ENCODE data around the gene RBMS1. TPM values are rescaled to one million over a fixed set of nuclear protein-coding genes. Genes with fewer than 3 reads are reported as not detected.
"Not testable (repeated sequence)": the region's sequence is repeated elsewhere in the genome, so short reads cannot be mapped to it uniquely, and the experiment has no call there.

RBMS1 gene
- total RNA-seq, 4 donors from 2014 or later = 68.1 to 83.4 (median 72.5) TPM

DNA sequence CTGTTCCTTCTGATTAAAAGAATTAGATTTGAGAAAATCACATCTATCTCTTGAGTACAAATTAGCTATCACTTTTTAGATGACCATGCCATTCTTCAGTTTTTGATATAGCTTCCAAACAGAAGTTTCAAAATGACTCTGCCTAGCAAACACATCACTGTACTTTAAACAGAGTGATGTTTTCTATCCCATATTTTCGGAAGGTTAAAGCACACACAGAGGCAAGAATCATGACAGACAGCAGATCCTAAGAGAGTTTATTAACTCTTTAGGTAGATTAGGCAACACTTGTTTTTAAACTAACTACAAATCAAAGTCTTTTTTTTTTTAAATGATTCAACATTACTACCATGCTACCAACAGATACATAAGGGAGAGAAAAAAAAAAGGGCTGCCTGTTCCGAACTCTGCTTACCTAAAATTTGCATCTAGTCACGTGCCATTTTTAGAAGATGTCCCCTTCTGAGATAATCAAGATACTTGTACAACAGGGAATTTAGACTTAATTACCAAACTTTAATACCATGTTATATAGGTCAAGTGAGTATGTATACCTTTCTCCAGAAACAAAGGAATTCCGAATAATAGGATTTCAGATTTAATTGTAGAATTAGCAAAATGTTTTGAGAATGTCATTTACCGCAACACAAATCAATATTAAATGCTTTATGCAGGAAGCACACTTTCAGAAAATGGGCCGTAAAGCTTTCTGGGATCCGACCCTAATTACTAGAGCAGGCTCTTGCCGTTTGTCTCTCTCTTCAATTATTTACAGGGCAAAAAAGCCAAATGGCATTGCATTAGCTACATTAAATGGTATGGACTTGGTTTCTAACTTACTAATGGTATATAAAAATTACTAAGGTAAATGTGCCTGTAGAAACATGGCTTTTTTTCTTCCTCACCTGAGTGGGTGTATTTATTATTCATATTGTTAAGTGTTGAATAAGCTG lies 2.6 kb downstream of the RBMS1 start:
- peaks cover 0 to 54% (median 17%) of the 10 kb centered on the region in 4 donors for H3K4me1 ChIP-seq
- no peaks in the 10 kb centered on the region for H3K9me3 ChIP-seq
- H3K36me3 ChIP-seq = no peaks in the 10 kb centered on the region
- DNase-seq (ENCODE audit: low spot score in 2 of 2) = no peak
- WGBS, 2 donors = 61 to 63% methylated on average over 8 of the region's 8 CpGs
- peak overlapping the region; percentile 2 to 96 (median 87) for H3K4me3 ChIP-seq
- H3K27ac ChIP-seq = peak overlapping the region in 3 of 4 donors; percentile 90 to 98 (median 95)
- TF ChIP-seq, protein P1, sequence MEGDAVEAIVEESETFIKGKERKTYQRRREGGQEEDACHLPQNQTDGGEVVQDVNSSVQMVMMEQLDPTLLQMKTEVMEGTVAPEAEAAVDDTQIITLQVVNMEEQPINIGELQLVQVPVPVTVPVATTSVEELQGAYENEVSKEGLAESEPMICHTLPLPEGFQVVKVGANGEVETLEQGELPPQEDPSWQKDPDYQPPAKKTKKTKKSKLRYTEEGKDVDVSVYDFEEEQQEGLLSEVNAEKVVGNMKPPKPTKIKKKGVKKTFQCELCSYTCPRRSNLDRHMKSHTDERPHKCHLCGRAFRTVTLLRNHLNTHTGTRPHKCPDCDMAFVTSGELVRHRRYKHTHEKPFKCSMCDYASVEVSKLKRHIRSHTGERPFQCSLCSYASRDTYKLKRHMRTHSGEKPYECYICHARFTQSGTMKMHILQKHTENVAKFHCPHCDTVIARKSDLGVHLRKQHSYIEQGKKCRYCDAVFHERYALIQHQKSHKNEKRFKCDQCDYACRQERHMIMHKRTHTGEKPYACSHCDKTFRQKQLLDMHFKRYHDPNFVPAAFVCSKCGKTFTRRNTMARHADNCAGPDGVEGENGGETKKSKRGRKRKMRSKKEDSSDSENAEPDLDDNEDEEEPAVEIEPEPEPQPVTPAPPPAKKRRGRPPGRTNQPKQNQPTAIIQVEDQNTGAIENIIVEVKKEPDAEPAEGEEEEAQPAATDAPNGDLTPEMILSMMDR (IDR thresholded peaks at IDR 0.05) = no peak
- TF ChIP-seq POLR2A (IDR thresholded peaks at IDR 0.05) (no peak), EP300 (IDR thresholded peaks at IDR 0.05) (no peak)
- no peaks in the 10 kb centered on the region for H3K27me3 ChIP-seq

DNA sequence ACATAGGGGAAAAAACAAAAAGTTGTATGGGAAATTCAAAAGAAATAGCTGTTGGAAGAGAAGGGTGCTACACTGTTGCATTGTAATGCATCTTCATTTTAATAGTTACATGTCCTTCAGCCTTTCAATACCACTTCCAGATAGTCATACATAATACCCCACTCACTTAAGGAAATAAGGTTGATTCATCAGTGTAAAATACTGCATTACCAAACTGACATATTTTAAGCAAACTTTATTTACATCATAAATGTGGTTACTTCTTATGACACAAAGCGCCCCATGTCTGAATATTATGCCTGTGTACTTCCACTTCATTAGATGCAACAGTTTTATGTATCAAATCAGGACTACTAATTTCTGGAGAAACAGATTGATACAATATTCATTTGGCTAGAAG lies 4.5 kb downstream of the RBMS1 start:
- TF ChIP-seq, protein P1 (IDR thresholded peaks at IDR 0.05) = no peak
- TF ChIP-seq EP300 (IDR thresholded peaks at IDR 0.05) = no peak
- TF ChIP-seq POLR2A (IDR thresholded peaks at IDR 0.05) = no peak
- H3K4me1 ChIP-seq = peaks cover 0 to 56% (median 17%) of the 10 kb centered on the region in 4 donors
- no peak overlapping the region for H3K27ac ChIP-seq
- H3K4me3 ChIP-seq = no peak overlapping the region
- H3K9me3 ChIP-seq = no peaks in the 10 kb centered on the region
- no peaks in the 10 kb centered on the region for H3K36me3 ChIP-seq
- H3K27me3 ChIP-seq = no peaks in the 10 kb centered on the region
- DNase-seq (ENCODE audit: low spot score in 2 of 2) = no peak
- WGBS, 2 donors = 86 to 98% methylated on average over 1 of the region's 1 CpG

DNA sequence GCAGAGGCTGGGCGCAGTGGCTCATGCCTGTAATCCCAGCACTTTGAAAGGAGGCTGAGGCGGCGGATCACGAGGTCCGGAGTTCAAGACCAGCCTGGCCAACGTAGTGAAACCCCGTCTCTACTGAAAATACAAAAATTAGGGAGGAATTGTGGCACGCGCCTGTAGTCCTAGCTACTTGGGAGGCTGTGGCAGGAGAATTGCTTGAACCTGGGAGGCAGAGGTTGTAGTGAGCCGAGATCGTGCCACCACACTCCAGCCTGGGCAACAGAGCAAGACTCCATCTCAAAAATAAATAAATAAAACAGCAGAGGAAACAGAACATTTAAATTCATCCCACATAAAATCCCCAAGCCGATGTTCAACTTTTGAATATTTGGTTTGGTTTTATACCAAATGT lies 5.3 kb downstream of the RBMS1 start:
- H3K27ac ChIP-seq; DNase-seq (ENCODE audit: low spot score in 2 of 2); H3K9me3 ChIP-seq; H3K4me3 ChIP-seq; H3K27me3 ChIP-seq; H3K36me3 ChIP-seq: not testable (repeated sequence)
- WGBS, 2 donors = 82 to 89% methylated on average over 12 of the region's 12 CpGs
- peaks cover 0 to 54% (median 19%) of the 10 kb centered on the region in 4 donors for H3K4me1 ChIP-seq

DNA sequence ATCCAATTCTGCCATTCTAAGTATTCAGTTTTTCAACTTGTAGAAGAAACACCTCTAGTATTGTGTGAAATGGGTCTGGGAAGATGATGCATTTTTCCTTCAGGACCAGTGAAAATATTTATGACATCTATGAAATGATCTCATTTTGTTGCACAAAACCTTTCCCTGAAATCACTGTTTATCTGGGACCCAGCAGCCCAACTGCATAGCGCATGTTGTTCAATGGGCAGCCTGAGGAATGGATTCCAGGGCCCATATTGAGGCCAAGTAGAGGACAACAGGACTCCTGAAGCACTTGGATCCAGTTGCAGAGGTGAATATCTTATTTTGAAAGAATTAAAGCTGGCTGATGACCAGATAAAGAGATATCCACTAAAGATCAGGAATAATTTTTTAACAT lies 7.3 kb downstream of the RBMS1 start:
- TF ChIP-seq EP300 (IDR thresholded peaks at IDR 0.05) = peak in 1 of 2 donors; percentile 36
- TF ChIP-seq POLR2A (IDR thresholded peaks at IDR 0.05) = no peak
- 84 to 93% methylated on average over 1 of the region's 1 CpG for whole genome bisulfite sequencing, 2 donors
- Histone ChIP-seq H3K9me3 (no peaks in the 10 kb centered on the region), H3K27me3 (no peaks in the 10 kb centered on the region), H3K4me1 (peaks cover 0 to 57% (median 16%) of the 10 kb centered on the region in 4 donors), H3K36me3 (no peaks in the 10 kb centered on the region), H3K4me3 (no peak overlapping the region), H3K27ac (peak overlapping the region in 1 of 4 donors; percentile 30)
- DNase-seq (ENCODE audit: low spot score in 2 of 2) = no peak

DNA sequence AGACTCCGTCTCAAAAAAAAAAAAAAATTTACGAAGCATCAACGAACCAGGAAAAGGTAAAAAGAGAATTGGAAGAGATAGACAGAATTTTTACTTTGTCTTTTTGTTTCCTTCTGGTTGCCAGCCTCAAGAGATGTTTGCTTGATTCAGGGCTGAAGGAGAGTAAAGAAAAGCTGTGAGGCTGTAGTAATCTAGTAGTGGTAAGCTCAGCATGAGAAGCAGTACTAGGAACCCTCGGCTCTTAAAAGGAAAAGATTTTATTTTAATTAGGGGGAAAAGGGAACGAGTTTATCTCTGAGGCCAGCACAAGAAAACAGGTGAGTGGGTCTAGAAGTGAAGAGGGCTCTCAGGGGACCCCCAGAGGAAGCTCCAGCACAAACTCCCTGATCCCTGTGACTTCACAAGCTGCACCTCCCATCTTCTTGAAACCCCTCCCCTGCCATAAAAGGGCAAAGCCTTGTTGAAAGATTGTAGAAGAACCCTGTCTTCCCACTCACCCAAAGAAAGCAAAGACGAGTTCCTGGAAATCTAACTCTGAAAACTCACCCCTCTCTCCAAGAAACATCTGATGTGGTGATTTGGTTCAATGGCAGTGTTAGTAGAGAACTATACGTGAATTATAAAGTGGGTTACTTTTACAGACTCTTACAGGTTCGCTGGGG lies 8.6 kb downstream of the RBMS1 start:
- Histone ChIP-seq H3K27ac (peak overlapping the region in 1 of 4 donors; percentile 7), H3K4me1 (peaks cover 0 to 47% (median 5%) of the 10 kb centered on the region in 4 donors), H3K27me3 (no peaks in the 10 kb centered on the region), H3K4me3 (no peak overlapping the region), H3K9me3 (no peaks in the 10 kb centered on the region), H3K36me3 (no peaks in the 10 kb centered on the region)
- TF ChIP-seq, protein P1 (IDR thresholded peaks at IDR 0.05) = no peak
- TF ChIP-seq POLR2A (IDR thresholded peaks at IDR 0.05) = no peak
- TF ChIP-seq EP300 (IDR thresholded peaks at IDR 0.05) = no peak
- no peak for DNase-seq (ENCODE audit: low spot score in 2 of 2)
- 79 to 83% methylated on average over 8 of the region's 8 CpGs for WGBS, 2 donors

DNA sequence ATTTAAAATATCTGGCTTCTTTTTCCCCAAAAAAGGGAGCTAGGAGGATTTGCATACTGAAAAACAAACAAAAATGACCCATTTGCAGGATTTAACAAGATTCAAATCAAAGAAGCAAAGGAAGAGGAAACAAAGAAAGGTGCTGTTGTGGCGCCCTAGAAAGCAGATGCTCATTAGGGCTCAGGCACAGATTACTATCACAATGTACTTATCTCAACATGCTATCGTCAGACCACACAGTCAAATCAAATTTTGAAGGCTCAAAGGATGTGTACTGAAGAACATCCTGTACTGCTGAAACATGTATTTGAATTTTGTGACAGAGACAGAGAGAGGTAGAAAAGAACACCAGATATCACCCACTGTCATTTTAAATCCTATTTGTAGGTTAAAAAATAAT lies 10.9 kb downstream of the RBMS1 start:
- Histone ChIP-seq H3K9me3 (no peaks in the 10 kb centered on the region), H3K27me3 (no peaks in the 10 kb centered on the region), H3K4me1 (peaks cover 0 to 50% (median 5%) of the 10 kb centered on the region in 4 donors), H3K4me3 (no peak overlapping the region), H3K27ac (no peak overlapping the region), H3K36me3 (no peaks in the 10 kb centered on the region)
- TF ChIP-seq EP300 (IDR thresholded peaks at IDR 0.05) (peak in 1 of 2 donors; percentile 34), POLR2A (IDR thresholded peaks at IDR 0.05) (no peak)
- DNase-seq (ENCODE audit: low spot score in 2 of 2) = no peak
- WGBS, 2 donors = 68 to 74% methylated on average over 2 of the region's 2 CpGs

Measured in tibial nerve (tissue), 4 donors.